ENCODE data around the gene MTUS2. TPM values are rescaled to one million over a fixed set of nuclear protein-coding genes. Genes with fewer than 3 reads are reported as not detected.

Gene MTUS2
- total and polyA plus RNA-seq, 2 donors (not counting 3 experiments of a cell fraction or from before 2014, with no cell fraction given): not detected

GRCh38 chr13:29513002-29513980, 693.2 kb downstream of the MTUS2 start:
- DNase-seq (ENCODE audit: low read depth, low spot score) (peak; percentile 10), FAIRE-seq (no peak)
- Histone ChIP-seq H3K4me3 (replicated peaks in 1 of 3; ENCODE audit: insufficient read depth in 1 of 3, low read depth in 1 of 3, low read length in 3 of 3) (no peak overlapping the region), H3K27me3 (ENCODE audit: control insufficient read depth in 2 of 2, insufficient read depth in 2 of 2, low read length in 2 of 2) (no peaks in the 10 kb centered on the region), H2AFZ (ENCODE audit: low read depth, low read length) (no peak overlapping the region), H3K4me1 (ENCODE audit: control insufficient read depth, extremely low read depth, insufficient read depth, low read length) (peaks cover 16% of the 10 kb centered on the region), H3K9ac (replicated peaks; ENCODE audit: extremely low read depth, insufficient read depth, low read length) (no peak overlapping the region), H3K4me2 (ENCODE audit: insufficient read depth, low read length) (no peak overlapping the region), H4K20me1 (replicated peaks; ENCODE audit: control insufficient read depth, extremely low read depth, insufficient read depth, low read length) (no peaks in the 10 kb centered on the region), H3K9me1 (replicated peaks; ENCODE audit: control insufficient read depth, extremely low read depth, insufficient read depth, low read length) (no peaks in the 10 kb centered on the region), H3K9me3 (replicated peaks; ENCODE audit: control insufficient read depth, insufficient read depth, low read length) (no peaks in the 10 kb centered on the region), H3K36me3 (ENCODE audit: control insufficient read depth in 2 of 2, extremely low read depth in 1 of 2, insufficient read depth in 2 of 2, low read length in 2 of 2) (peaks cover 5 to 7% of the 10 kb centered on the region in 2 experiments), H3K27ac (ENCODE audit: insufficient read depth, low read depth, low read length) (no peak overlapping the region), H3K79me2 (ENCODE audit: control insufficient read depth, insufficient read depth, low read length) (no peaks in the 10 kb centered on the region)
- ChIA-PET POLR2A (no interaction called here), CTCF (no interaction called here)
- no TSS peak for BruUV-seq (replicated peaks)
- dilution Hi-C loops (cut with MboI; ENCODE audit: extremely low pct_ligation_motif_present, low sequenced_read_pairs): no loop called here
- no peak for TF ChIP-seq CTCF (IDR thresholded peaks at IDR 0.05; ENCODE audit: extremely low read depth in 1 of 2, insufficient read depth in 1 of 2, low read depth in 1 of 2, low read length in 2 of 2)
- no peak for TF ChIP-seq POLR2AphosphoS5 (IDR thresholded peaks at IDR 0.05; ENCODE audit: insufficient read depth, low read depth, low read length)
- no peak for TF ChIP-seq GATA2 (IDR thresholded peaks at IDR 0.05; ENCODE audit: insufficient read depth, insufficient read length, low read depth, low read length)
- no peak for TF ChIP-seq MAX (IDR thresholded peaks at IDR 0.05; ENCODE audit: insufficient read depth, insufficient read length)
- no peak for TF ChIP-seq MYC (IDR thresholded peaks at IDR 0.05; ENCODE audit: low read depth, low read length)
- TF ChIP-seq EZH2 (IDR thresholded peaks at IDR 0.05; ENCODE audit: borderline replicate concordance, low read depth, low read length, severe bottlenecking): no peak
- TF ChIP-seq POLR2A (IDR thresholded peaks at IDR 0.05; ENCODE audit: low read depth, low read length): no peak
- no peak for TF ChIP-seq JUN (IDR thresholded peaks at IDR 0.05; ENCODE audit: borderline replicate concordance, insufficient read depth, insufficient read length, low read depth)
- no peak for TF ChIP-seq FOS (IDR thresholded peaks at IDR 0.05; ENCODE audit: borderline replicate concordance, insufficient read depth, low read length)
- intact Hi-C loops (cut with micrococcal nuclease): no loop called here
